HUES64 (cell line): ENCODE data around the gene RBM20. TPM values are rescaled to one million over a fixed set of nuclear protein-coding genes. Genes with fewer than 3 reads are reported as not detected.
"Not testable (repeated sequence)": the region's sequence is repeated elsewhere in the genome, so short reads cannot be mapped to it uniquely, and the experiment has no call there.

Experiments used
- H3K27ac ChIP-seq: 2 replicates; pipeline ENCODE4 v1.7.0; 2013; ENCODE audit warnings: low read depth, low read length, inconsistent platforms
- H3K27me3 ChIP-seq: 2 replicates; pipeline ENCODE4 v1.6.1; 2013; ENCODE audit warnings: mild to moderate bottlenecking, low read length; ENCODE audit not compliant: insufficient read depth
- H3K36me3 ChIP-seq: 2 replicates; pipeline ENCODE4 v1.6.1; 2013; ENCODE audit warnings: mild to moderate bottlenecking, low read length; ENCODE audit not compliant: insufficient read depth
- H3K4me1 ChIP-seq: 2 replicates; pipeline ENCODE4 v1.6.1; 2013; ENCODE audit warnings: mild to moderate bottlenecking, low read length, moderate library complexity; ENCODE audit not compliant: insufficient read depth
- H3K4me3 ChIP-seq: 2 replicates; pipeline ENCODE4 v1.5.1; 2013; ENCODE audit warnings: mild to moderate bottlenecking, low read length, moderate library complexity
- H3K9ac ChIP-seq: 2 replicates; pipeline ENCODE4 v1.6.1; 2013; ENCODE audit warnings: mild to moderate bottlenecking, low read depth, low read length
- H3K9me3 ChIP-seq: 2 replicates; pipeline ENCODE4 v1.6.1; 2013; ENCODE audit warnings: low read depth, low read length; ENCODE audit not compliant: insufficient read depth
- WGBS: fragments of 150-250, 120-280 bp; methylation state at CpG from one replicate; pipeline ENCODE4 v1.1.7; 2013; ENCODE audit warnings: missing lambda C conversion rate; 5-methylcytosine and 5-hydroxymethylcytosine counted together
- polyA plus RNA-seq, 2 experiments: library from polyadenylated mRNA; stranded (reverse); fragments of 50-300 nt; gene quantifications; one replicate each; pipeline ENCODE4 v1.2.3, GENCODE V29; 2013

RBM20 gene
- polyA plus RNA-seq (2013, experiment 1 of 2), result 0.40 TPM
- 0.44 TPM for polyA plus RNA-seq (2013, experiment 2 of 2)

- peak within 1 kb of the TSS; percentile 60 for H3K4me3 ChIP-seq
- H3K9ac ChIP-seq, result no peak within 1 kb of the TSS; the same call in 1 of the 2 replicates
- H3K36me3 ChIP-seq, result no peaks in the 10 kb centered on the region
- no peaks in the 10 kb centered on the region for H3K9me3 ChIP-seq
- peaks cover 34% of the 10 kb centered on the region for H3K4me1 ChIP-seq
- H3K27ac ChIP-seq, result no peak within 1 kb of the TSS
- WGBS, result under 1% methylated on average over 106 of the region's 106 CpGs
- peaks cover 71% of the 10 kb centered on the region for H3K27me3 ChIP-seq
These were observed at the start of gene RBM20 for GRCh38 chr10:110643653-110644597. Gene RBM20, plus strand, starts transcription at chr10:110644336. Its CDS starts 119 bp downstream, at chr10:110644455.

DNA sequence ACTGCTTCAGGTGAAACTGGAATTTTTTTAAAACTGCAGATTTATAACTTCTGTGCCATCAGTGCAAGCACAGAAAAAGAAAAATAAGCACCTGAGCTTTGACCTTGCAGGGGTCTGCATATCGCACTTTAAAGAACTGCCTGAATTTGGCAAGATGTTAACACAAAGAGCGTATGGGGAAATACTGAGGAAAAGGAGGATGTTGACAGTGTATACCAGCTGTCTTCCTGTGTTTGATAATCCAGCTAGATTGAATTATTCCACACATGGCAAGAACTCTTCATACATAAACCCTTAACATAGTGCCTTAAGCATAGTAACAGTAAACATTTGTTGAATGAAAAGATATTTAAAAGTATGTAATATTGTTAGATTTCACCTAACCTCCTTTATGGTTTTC is 46.7 kb upstream of the RBM20 start:
- Histone ChIP-seq H3K4me3 (no peak overlapping the region), H3K27ac (no peak overlapping the region), H3K27me3 (no peaks in the 10 kb centered on the region), H3K4me1 (no peaks in the 10 kb centered on the region), H3K9me3 (no peaks in the 10 kb centered on the region), H3K36me3 (peaks cover 96% of the 10 kb centered on the region), H3K9ac (no peak overlapping the region)
- 92% methylated on average over 2 of the region's 2 CpGs for whole genome bisulfite sequencing

DNA sequence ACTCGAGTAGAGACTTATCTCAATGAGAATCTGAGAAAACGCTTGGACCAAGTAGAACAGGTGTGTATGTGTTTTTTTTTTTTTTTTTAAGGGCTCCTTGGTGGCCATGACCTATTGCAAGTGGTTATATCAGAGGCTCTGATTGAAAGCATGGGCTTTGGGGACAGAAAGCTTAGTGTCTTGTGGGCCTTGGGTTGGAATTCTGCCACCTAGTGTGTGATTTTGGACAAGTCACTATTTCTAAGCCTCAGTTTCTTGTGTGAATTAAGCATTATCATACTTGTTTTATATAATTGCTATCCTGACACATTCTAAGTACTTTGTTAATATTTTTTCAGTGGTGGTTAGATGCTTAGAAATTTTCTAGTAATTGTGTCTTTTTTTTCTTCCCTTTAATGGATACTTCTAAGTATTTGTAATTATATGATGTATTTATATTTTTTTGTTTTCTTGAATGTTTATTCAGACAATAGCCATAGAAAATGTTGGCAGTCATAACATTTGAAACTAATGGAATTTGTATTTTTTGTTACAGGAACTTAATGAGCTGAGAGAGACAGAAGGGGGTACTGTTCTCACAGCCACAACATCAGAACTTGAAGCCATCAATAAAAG is 43.5 kb upstream of the RBM20 start:
- no peak overlapping the region for H3K27ac ChIP-seq
- no peaks in the 10 kb centered on the region for H3K9me3 ChIP-seq
- H3K36me3 ChIP-seq, result peaks cover 97% of the 10 kb centered on the region
- no peaks in the 10 kb centered on the region for H3K4me1 ChIP-seq
- no peak overlapping the region for H3K9ac ChIP-seq
- WGBS, result 56% methylated on average over 2 of the region's 2 CpGs
- H3K27me3 ChIP-seq, result no peaks in the 10 kb centered on the region
- H3K4me3 ChIP-seq, result no peak overlapping the region

DNA sequence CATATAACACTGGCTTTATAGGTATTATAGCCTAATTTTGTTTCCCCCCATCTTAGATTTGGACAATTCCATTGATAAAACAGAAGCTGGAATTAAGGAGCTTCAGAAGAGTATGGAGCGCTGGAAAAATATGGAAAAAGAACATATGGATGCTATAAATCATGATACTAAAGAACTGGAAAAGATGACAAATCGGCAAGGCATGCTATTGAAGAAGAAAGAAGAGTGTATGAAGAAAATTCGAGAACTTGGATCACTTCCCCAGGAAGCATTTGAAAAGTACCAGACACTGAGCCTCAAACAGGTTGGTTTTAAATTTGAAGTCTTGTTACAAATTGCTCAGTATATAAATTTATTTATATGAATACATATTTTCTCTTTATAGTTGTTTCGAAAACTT is 42.6 kb upstream of the RBM20 start:
- no peaks in the 10 kb centered on the region for H3K4me1 ChIP-seq
- no peaks in the 10 kb centered on the region for H3K27me3 ChIP-seq
- WGBS, result 89% methylated on average over 4 of the region's 4 CpGs
- no peaks in the 10 kb centered on the region for H3K9me3 ChIP-seq
- H3K9ac ChIP-seq, result no peak overlapping the region
- peaks cover 97% of the 10 kb centered on the region for H3K36me3 ChIP-seq
- no peak overlapping the region for H3K4me3 ChIP-seq
- H3K27ac ChIP-seq, result no peak overlapping the region

GRCh38 chr10:110608087-110608486 is 36.0 kb upstream of the RBM20 start:
- H3K27me3 ChIP-seq, result no peaks in the 10 kb centered on the region
- WGBS, result 77% methylated on average over 6 of the region's 6 CpGs
- no peak overlapping the region for H3K4me3 ChIP-seq
- H3K36me3 ChIP-seq, result peaks cover 39% of the 10 kb centered on the region
- H3K9me3 ChIP-seq, result no peaks in the 10 kb centered on the region
- H3K9ac ChIP-seq, result no peak overlapping the region
- H3K4me1 ChIP-seq, result peaks cover 13% of the 10 kb centered on the region
- no peak overlapping the region for H3K27ac ChIP-seq

DNA sequence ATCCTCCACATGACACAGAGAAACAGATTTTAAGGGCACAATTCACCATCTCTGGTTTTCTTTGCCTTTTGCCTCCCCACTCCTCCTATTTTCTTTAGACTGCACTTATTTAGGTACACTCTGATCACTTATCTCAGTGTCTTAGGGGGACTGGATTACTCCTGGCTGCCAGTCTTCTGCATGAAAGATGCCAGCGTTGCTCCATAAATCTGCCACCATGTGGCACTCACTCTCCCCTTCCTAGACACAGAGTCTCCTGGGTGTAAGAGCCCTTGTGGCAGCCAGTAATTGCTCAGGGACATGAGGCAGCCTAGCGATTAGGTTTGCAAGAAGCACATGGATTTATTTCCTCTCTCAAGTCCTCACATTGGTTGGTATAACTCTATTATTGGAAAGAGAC is 34.5 kb upstream of the RBM20 start:
- Histone ChIP-seq H3K27me3 (no peaks in the 10 kb centered on the region), H3K4me1 (peaks cover 13% of the 10 kb centered on the region), H3K36me3 (peaks cover 23% of the 10 kb centered on the region), H3K27ac (no peak overlapping the region), H3K9ac (no peak overlapping the region), H3K9me3 (no peaks in the 10 kb centered on the region), H3K4me3 (no peak overlapping the region)
- 67% methylated on average over 2 of the region's 2 CpGs for WGBS

DNA sequence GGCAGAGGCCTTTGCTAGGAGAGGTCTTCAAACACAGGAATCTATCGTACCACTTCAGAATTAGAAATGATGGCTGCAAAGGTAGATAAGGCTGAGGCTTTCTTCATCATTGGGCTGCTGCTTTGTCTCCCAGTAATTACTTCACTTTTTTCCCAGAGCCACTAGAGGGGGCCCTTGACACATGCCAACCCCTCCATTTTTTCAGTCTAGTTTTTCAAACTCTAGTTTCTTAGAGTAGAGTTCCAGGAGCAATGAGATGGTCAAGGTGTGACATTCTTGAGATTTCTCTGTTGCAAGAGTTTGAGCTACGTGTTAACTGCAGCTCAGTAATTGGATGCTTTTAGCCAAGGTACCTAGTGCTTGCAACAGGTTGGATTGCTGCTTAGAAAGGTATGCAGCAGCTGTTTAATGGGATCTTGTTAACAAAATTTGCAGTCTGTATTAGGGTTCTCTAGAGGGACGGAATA is 33.8 kb upstream of the RBM20 start:
- no peak overlapping the region for H3K4me3 ChIP-seq
- 37% methylated on average over 3 of the region's 3 CpGs for WGBS
- H3K9me3 ChIP-seq, result no peaks in the 10 kb centered on the region
- peaks cover 16% of the 10 kb centered on the region for H3K36me3 ChIP-seq
- H3K27ac ChIP-seq, result no peak overlapping the region
- H3K9ac ChIP-seq, result no peak overlapping the region
- H3K27me3 ChIP-seq, result no peaks in the 10 kb centered on the region
- H3K4me1 ChIP-seq, result peaks cover 13% of the 10 kb centered on the region

GRCh38 chr10:110610781-110611180 is 33.4 kb upstream of the RBM20 start:
- WGBS, result 81% methylated on average over 3 of the region's 3 CpGs
- not testable (repeated sequence) for H3K9me3 ChIP-seq, H3K27ac ChIP-seq, H3K9ac ChIP-seq, H3K27me3 ChIP-seq, H3K4me3 ChIP-seq
- Histone ChIP-seq H3K36me3 (peaks cover 12% of the 10 kb centered on the region), H3K4me1 (peaks cover 13% of the 10 kb centered on the region)

DNA sequence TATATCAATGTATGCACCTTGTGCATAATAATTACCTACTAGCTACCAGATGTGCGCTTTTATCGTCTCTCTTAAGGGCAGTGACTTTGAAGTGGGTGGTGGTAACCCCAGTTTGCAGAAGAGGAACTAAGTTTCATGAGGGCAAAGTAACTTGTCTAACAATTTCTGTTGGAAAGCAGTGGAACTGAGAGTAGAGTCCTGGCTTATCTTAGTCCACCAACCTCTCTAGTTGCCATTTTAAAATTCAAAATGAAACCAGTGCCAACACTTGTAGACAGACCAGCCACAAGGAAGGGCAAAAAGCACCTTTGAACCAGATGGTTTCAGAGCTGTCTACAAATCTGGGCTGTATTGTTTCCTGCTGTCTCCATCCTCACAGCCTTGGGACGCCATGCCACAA is 32.0 kb upstream of the RBM20 start:
- Histone ChIP-seq H3K4me1 (peaks cover 13% of the 10 kb centered on the region), H3K9me3 (no peaks in the 10 kb centered on the region), H3K36me3 (no peaks in the 10 kb centered on the region), H3K4me3 (no peak overlapping the region), H3K27ac (no peak overlapping the region), H3K9ac (no peak overlapping the region), H3K27me3 (no peaks in the 10 kb centered on the region)
- 69% methylated on average over 3 of the region's 3 CpGs for WGBS

DNA sequence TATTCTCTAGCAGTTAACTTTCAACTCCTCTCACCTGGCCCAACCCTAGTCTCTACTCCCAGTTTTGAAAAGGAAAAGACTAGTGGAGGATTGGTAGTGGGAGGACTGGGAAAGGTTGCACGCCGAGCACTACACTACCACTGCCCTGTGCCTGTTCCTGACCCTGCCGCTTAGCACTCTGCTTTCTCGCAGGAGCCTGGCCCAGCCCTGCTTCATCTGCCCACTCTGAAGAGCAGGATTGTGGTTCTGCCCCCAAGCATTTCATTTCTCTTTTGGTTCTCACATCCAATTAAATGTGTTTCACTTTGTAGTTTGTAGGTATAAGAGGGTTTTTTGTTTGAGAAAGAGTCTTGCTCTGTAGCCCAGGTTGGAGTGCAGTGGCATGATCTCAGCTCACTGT is 31.5 kb upstream of the RBM20 start:
- Histone ChIP-seq H3K9ac (no peak overlapping the region), H3K4me3 (no peak overlapping the region), H3K4me1 (peaks cover 13% of the 10 kb centered on the region), H3K36me3 (no peaks in the 10 kb centered on the region), H3K9me3 (no peaks in the 10 kb centered on the region), H3K27ac (no peak overlapping the region), H3K27me3 (no peaks in the 10 kb centered on the region)
- WGBS, result 95% methylated on average over 4 of the region's 4 CpGs

DNA sequence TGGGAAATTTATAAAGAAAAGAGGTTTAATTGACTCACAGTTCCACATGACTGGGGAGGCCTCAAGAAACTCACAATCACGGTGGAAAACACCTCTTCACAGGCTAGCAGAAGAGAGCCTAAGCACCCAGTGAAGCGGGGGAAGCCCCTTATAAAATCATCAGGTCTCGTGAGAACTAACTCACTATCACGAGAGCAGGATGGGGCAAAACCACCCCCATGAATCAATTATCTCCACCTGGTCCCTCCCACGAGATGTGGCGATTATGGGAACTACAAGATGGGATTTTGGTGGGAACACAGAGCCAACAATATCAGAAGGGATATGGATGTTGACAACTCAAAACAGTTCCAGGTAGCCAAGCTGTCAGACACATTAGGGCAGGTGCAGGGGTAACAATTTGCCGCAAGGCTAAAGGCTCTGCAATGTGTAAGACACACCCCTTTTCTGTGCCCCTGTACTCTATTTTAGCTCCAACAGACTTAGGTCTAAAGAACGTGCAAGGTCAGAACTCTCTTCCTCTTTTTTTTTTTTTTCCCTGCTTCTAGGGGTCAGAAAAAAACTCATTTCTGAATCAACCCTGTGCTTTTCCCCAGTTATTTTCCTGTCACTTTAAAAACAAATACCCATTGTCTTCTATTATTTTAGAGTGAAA is 30.7 kb upstream of the RBM20 start:
- Histone ChIP-seq H3K4me1 (peaks cover 13% of the 10 kb centered on the region), H3K9ac (no peak overlapping the region), H3K36me3 (no peaks in the 10 kb centered on the region), H3K27me3 (no peaks in the 10 kb centered on the region), H3K4me3 (no peak overlapping the region), H3K9me3 (no peaks in the 10 kb centered on the region), H3K27ac (no peak overlapping the region)
- WGBS, result 88% methylated on average over 8 of the region's 8 CpGs
